MG63 (cell line): ENCODE results near the gene KIF4A. TPM values are rescaled to one million over a fixed set of nuclear protein-coding genes. Genes with fewer than 3 reads are reported as not detected.

Experiments
- DNase-seq: peaks from one replicate; pipeline ENCODE4 v3.0.0-alpha.2; 2020
- H3K27me3 ChIP-seq: fragments of 250-450 bp; sonication (Bioruptor Pico); 2 replicates; pipeline ENCODE4 v1.5.1; 2020; ENCODE audit warnings: mild to moderate bottlenecking, moderate library complexity
- H3K36me3 ChIP-seq: fragments of 250-450 bp; sonication (Bioruptor Pico); 2 replicates; pipeline ENCODE4 v1.5.1; 2020; ENCODE audit warnings: mild to moderate bottlenecking, moderate library complexity
- H3K4me3 ChIP-seq: fragments of 250-450 bp; sonication (Bioruptor Pico); 2 replicates; pipeline ENCODE4 v1.5.1; 2020; ENCODE audit warnings: mild to moderate bottlenecking, moderate library complexity
- H3K9me3 ChIP-seq: fragments of 250-450 bp; sonication (Bioruptor Pico); 2 replicates; pipeline ENCODE4 v1.5.1; 2020; ENCODE audit warnings: mild to moderate bottlenecking, moderate library complexity
- total RNA-seq: library from RNA; depleted of rRNA; stranded (reverse); fragments of >200 nt; shearing (Covaris generic); gene quantifications from 2 replicates; pipeline ENCODE4 v1.2.3, GENCODE V29; 2014; ENCODE audit warnings: low replicate concordance

KIF4A gene
- total RNA-seq, 1 experiment from 2014 or later: 26.6 TPM

DNA sequence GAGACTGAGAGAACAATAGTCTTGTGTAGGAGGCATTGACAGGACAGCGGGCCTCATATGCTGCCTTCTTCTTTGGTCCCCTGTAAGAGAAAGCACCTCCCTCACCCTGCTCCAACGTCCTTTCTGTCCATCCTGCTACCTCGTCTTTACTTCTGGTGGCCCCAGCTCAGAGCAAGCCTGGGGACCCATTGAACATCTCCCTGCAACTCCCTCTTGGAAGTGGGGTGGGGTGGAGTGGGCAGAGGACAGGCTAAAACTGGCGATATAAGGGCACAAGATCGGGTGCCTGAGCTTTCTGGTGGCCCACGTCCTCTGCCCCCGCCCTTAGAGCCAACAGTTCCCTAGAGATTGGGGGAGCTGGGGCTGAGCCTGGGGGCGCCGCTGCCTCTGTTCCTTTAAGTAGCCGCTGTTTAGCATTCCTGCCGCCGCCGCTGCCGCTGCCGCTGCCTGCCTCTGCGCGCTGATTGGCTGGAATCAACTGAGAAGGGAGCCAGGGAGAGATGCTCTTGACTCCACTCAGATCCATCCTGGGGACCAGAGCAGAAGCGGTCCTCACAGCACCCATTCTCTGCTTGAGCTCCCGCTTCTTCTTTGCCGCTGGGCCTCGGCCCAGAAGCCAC, 154.5 kb downstream of the KIF4A start, which contains the start of gene DLG3:
TSS of gene DLG3 (plus strand) at position 510 of the 620 bp plus-strand sequence. CDS start 367 bp downstream, outside the sequence.
- H3K4me3 ChIP-seq: no peak within 1 kb of the TSS

DNA sequence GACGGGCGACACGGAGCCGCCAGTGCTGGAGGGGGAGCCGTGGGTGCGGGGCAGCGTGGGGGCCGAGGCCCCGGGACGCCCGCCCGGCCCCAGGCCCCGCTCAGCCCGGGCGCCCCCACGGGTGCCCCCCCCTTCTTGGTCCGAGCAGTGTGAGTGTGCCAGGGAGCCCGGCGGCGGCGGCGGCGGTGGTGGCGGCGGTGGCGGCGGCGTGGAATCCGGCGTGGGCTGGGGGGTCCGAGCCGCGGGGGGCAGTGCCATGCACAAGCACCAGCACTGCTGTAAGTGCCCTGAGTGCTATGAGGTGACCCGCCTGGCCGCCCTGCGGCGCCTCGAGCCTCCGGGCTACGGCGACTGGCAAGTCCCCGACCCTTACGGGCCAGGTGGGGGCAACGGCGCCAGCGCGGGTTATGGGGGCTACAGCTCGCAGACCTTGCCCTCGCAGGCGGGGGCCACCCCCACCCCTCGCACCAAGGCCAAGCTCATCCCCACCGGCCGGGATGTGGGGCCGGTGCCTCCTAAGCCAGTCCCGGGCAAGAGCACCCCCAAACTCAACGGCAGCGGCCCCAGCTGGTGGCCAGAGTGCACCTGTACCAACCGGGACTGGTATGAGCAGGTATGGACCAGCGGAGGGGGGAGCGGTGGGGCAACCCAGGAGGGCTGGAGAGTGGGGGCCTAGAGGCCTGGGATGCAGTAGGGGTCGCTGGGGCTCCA, 155.2 kb downstream of the KIF4A start:
- DNase-seq: no peak
- H3K9me3 ChIP-seq: no peaks in the 10 kb centered on the region
- no peaks in the 10 kb centered on the region for H3K36me3 ChIP-seq
- H3K4me3 ChIP-seq: no peak overlapping the region
- peaks cover 4% of the 10 kb centered on the region; the same call in 1 of the 2 replicates for H3K27me3 ChIP-seq

More for the DNA sequence above, 154.5 kb downstream of the KIF4A start, which contains the start of gene DLG3:
- Histone ChIP-seq H3K27me3 (peaks cover 4% of the 10 kb centered on the region; the same call in 1 of the 2 replicates), H3K9me3 (no peaks in the 10 kb centered on the region), H3K36me3 (no peaks in the 10 kb centered on the region)
- DNase-seq: peak; percentile 42

DNA sequence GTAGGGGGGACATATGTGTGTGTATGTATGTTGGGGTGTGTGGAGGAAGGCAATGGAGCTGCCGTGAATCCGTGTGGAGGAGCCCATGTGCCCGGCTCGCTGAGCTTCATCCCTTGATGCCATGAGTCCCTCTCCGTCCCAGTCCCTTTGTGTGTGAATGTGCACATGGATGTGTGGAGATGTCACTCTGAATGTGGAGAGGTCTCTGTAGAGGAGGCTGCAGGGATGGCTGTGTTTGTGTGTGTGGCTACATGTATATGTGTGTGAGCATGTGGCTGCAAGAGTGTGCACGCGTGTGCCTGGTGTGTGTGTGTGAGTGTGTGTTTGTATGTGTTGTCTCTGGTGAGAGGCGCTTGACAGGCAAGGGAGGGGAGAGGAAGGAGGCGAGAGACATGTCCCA, 156.0 kb downstream of the KIF4A start:
- Histone ChIP-seq H3K9me3 (no peaks in the 10 kb centered on the region), H3K36me3 (no peaks in the 10 kb centered on the region), H3K4me3 (no peak overlapping the region), H3K27me3 (peaks cover 4% of the 10 kb centered on the region; the same call in 1 of the 2 replicates)
- DNase-seq: no peak

DNA sequence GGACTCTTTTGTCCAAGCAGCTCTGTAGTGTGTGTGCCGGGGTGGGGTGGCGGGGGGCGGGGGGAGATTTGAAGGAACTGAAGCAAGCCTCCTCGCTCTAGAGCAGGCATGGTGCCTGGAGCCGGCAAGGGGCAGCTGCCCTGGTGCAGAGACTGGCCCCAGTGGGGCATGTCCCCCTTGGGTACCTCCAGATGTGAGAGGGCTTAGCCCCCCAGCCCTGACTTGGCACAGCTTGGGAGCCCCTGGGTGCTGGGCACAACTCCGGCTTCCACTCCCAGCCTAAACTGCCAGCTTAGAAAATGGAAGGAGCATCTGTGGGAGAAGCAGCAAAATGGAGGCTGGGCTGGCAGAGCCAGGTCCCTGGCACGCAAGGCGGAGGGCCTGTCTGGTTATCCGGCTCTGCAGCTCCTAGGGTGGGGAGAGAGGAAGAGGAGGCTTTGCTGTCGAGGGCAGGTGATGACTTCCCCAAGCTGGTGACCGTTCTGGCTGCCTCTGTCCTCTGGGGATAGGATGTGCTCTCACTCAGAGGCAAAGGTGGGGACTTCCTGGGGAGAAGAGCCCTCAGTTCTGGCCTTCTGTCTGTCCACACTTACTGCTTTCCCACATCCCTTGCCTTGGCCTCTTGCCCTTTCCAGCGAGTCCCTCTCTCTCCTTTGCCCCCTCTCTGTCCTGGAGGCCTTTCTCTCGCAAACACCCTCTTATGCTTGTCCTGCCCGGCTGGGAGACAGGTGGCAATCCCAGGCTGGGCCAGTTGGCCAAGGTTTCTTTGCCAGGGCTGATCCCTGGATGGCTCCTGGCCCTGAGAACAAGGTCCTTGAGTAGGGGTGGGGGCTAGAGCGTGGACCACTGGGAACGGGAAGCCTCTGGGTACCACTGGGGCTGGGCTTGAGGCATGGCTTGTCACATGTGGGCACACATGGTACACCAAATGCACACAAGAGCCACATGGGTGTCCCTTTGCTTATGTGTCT, 156.8 kb downstream of the KIF4A start:
- no peaks in the 10 kb centered on the region for H3K9me3 ChIP-seq
- H3K4me3 ChIP-seq: no peak overlapping the region
- H3K27me3 ChIP-seq: peaks cover 4% of the 10 kb centered on the region; the same call in 1 of the 2 replicates
- DNase-seq: no peak
- H3K36me3 ChIP-seq: no peaks in the 10 kb centered on the region

DNA sequence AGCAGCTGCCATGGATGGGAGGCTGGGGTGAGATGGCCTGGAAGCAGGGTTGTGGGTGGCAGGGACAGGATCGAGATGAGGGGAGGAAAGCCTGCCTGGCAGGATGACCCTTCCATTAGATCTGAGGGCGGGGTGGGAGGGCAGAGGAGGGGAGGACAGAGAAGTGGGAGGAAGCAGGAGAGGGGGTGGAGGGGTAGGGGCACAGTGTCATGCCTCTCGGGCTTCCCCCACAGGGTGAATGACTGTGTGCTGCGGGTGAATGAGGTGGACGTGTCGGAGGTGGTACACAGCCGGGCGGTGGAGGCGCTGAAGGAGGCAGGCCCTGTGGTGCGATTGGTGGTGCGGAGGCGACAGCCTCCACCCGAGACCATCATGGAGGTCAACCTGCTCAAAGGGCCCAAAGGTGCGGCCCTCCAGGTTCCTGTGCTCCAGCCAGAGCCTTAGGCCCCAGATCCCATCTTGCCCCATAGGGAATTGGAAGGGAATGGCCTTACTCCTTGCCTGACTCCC, 159.6 kb downstream of the KIF4A start:
- H3K4me3 ChIP-seq: no peak overlapping the region
- peaks cover 4% of the 10 kb centered on the region; the same call in 1 of the 2 replicates for H3K27me3 ChIP-seq
- no peaks in the 10 kb centered on the region for H3K9me3 ChIP-seq
- DNase-seq: no peak
- H3K36me3 ChIP-seq: no peaks in the 10 kb centered on the region

DNA sequence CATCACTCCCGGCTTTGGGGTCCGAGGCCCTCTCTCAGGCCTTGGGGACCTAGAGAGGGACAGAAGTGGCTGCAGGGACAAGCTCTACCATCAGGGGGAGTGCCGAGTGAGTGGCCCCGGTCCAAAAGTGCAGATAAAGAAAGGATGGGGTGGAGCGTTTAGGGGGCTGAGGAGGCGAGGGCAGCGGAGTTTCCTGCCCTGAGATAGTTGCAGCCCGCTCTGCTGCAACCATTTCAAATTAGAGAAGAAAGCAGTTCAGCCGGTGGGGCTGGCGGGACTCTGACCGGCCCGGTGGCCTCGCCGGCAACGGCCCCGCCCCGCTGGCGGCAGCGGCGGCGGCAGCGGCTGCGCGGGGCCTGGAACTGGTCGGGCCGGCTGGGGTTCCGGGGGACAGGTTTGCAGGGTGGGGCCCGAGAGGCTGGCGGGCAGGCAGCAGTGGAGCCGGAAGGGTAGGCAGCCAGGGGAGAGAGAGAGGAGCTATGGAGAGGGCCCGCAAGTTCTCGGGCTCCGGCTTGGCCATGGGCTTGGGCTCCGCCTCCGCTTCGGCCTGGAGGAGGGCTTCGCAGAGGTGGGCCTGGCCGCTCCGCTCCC, 162.3 kb downstream of the KIF4A start:
- DNase-seq: peak; percentile 32
- H3K4me3 ChIP-seq: peak overlapping the region; percentile 41
- H3K27me3 ChIP-seq: no peaks in the 10 kb centered on the region
- no peaks in the 10 kb centered on the region for H3K9me3 ChIP-seq
- no peaks in the 10 kb centered on the region for H3K36me3 ChIP-seq

DNA sequence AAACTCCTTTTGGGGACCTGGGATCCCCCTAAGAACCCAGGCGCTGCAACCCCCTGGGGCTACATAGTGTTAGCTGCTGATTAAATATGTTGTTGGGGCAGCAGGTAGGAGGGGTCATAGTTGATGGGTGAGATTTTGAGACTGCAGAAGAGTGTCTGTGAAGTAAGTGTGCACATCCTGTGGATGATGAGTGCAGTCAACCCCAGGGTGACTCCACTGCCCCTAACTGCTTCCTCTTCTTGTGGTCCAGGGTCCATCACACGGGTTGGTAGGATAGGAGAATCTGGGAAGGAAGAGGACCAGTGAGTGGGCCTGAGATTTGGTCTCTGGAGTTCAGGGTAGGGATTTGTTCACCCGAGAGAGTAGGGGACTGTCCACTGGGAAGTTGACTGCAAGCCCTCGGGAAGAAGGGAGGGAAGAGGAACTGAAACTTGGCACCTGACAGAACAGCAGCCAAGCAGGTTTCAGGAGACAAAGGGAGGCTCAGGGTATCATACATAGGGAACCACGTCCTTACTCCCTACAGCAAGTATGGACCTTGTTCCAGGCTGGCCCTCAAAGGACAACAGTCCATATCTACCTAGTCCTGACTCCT, 163.2 kb downstream of the KIF4A start:
- DNase-seq: no peak
- no peak overlapping the region for H3K4me3 ChIP-seq
- H3K27me3 ChIP-seq: no peaks in the 10 kb centered on the region
- no peaks in the 10 kb centered on the region for H3K9me3 ChIP-seq
- no peaks in the 10 kb centered on the region for H3K36me3 ChIP-seq

DNA sequence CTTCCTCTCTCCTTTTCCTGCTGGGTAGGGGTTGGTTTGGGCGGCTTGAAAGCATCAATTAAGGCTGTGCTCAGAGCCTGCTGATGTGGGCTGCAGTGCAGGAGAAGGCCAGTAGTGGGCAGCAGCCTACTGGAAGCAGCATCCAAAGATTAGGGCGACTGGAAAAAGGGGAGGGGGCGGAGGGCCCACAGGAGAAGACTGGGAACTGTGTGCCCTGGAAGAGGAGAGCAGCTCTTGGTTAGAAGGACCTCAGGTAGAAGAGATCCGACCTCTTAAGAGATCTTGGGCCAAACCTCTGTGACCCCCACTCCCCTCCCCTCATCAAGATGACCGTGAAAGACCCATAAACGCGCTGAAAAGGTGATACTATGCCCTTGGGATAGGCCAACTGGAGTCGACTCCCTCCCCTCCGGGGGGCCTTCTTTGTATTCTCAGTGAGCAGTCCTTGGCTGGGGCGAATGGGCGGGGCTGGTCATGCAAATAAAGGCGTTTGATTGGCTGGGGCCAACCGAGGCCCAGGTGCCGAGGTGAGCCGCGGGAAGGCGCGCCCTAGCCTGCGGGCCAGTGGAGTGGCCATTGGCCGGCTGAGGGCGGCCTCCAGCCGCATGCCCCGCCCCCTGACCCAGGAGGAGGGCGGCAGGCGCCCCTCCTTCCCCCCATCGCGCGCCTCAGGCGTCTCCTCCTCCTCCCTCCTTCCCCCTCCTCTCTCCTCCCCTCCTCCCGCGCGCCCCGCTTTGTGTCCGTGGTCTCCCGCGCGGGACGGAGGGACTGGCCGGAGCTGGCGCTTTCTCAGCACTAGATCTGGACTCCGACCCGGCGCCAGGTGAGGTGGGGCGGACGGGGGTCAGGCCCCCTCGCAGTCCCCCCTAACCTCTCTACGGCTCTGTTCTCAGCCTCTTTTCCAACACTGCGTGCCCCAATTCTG, 164.8 kb downstream of the KIF4A start:
- H3K9me3 ChIP-seq: no peaks in the 10 kb centered on the region
- DNase-seq: no peak

DNA sequence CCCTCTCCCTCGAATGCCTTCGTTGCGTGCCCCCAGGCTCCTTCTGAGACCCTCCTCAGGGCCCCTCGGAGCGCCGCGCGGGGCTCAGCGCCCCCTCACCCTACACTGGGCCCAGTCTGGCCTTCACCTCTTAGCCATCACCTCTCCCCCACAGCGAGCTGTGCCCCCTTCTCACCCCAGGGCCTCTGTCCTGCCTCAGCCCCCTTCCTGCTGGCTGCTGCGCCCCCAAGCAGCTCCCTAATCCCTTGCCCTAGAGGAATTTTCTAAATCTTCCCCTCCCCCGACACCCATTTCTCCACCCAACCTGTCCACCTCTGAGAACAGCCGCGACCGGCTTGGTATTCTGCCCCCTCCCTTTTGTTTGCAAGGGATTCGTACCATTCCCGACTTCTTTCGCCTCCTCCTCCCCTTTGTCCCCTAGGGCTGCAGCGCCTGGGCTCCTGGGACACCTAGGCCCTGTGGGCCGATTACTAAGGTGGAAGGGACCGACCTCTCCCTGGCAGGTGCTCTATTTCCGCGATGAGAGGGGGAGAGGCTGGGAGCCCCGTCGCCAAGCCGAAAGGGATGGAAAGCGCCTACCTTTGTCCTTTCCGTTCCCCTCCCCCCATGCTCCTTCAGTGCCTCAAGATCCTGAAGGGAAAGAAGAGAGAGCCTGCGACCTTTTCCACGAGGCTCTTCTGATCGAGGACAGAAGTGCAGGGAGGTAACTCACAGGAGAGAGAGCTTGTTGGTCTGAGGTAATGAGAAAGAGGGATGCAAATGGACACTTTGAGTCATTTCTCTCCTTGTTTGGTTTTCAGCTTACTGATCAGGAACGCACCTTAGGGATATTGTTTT, 165.7 kb downstream of the KIF4A start:
- H3K36me3 ChIP-seq: no peaks in the 10 kb centered on the region
- no peak overlapping the region for H3K4me3 ChIP-seq
- H3K9me3 ChIP-seq: no peaks in the 10 kb centered on the region
- H3K27me3 ChIP-seq: no peaks in the 10 kb centered on the region
- DNase-seq: no peak

More for the DNA sequence above, 164.8 kb downstream of the KIF4A start:
- Histone ChIP-seq H3K4me3 (no peak overlapping the region), H3K27me3 (no peaks in the 10 kb centered on the region), H3K36me3 (no peaks in the 10 kb centered on the region)

DNA sequence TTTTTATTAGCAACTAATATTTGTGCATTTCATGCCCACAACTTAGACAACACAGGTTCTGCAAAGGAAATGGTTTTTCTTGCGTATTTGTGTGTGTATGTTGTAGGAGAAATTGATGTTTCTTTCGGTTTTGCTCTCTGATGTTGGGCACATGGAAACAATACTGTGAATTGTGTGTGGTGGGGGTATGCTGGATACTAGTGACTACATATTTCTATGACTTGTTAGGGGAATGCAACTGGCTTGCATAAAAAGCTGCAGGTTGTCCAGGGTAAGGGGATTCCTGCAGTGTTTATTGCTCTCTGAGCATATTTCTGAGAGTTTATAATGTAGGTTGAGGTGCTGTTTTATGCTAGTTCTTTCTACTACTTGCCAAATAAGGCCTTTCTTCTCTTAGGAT, 166.4 kb downstream of the KIF4A start:
- no peak overlapping the region for H3K4me3 ChIP-seq
- no peaks in the 10 kb centered on the region for H3K27me3 ChIP-seq
- no peak for DNase-seq
- no peaks in the 10 kb centered on the region for H3K36me3 ChIP-seq
- H3K9me3 ChIP-seq: no peaks in the 10 kb centered on the region

DNA sequence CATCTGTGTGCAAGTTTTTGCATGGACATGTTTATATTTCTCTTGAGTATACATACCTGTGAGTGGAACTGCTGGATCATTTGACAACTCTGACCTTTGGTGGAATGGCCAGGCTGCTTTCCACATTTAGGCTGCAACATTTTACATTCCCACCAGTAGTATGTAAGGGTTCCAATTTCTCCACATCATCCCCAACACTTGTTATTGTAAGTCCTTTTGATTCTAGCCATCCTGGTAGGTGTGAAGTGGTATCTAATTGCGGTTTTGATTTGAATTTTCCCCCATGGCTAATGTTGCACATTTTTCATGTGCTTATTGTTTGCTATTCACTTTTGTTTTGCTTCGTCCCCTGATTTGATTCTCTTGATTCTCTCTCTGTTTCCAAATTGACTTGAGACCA, 171.1 kb downstream of the KIF4A start:
- Histone ChIP-seq H3K4me3 (no peak overlapping the region), H3K9me3 (no peaks in the 10 kb centered on the region), H3K27me3 (no peaks in the 10 kb centered on the region), H3K36me3 (no peaks in the 10 kb centered on the region)
- no peak for DNase-seq

DNA sequence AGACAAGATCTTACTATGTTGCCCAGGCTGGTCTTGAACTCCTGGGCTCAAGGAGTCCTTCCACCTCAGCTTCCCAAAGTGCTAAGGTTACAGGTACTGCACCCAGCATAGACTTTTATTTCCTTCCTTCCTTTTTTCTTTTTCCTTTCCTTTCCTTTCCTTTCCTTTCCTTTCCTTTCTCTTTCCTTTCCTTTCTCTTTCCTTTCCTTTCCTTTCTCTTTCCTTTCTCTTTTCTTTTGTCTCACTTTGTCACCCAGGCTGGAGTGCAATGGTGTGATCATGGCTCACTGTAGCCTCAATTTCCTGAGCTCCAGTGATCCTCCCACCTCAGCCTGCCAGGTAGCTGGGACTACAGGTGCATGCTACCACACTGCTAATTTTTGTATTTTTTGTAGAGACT, 174.1 kb downstream of the KIF4A start:
- DNase-seq: no peak
- Histone ChIP-seq H3K4me3 (no peak overlapping the region), H3K9me3 (no peaks in the 10 kb centered on the region), H3K36me3 (no peaks in the 10 kb centered on the region), H3K27me3 (no peaks in the 10 kb centered on the region)

DNA sequence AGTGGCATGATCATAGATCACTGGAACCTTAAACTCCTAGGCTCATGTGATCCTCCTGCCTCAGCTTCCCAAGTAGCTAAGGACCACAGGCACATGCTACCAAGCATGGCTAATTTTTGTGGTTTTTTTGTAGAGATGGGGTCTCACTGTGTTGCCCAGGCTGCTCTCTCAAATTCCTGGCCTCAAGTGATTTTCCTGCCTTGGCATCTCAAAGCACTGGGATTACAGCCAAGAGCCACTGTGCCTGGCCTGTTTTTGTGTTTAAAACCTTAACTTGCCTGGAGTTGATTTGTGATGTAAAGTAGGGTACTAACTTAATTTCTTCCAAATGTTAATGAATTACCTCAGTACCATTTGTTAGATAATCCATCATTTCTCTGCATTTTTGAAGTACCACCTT, 177.1 kb downstream of the KIF4A start:
- no peaks in the 10 kb centered on the region for H3K27me3 ChIP-seq
- H3K4me3 ChIP-seq: no peak overlapping the region
- H3K36me3 ChIP-seq: no peaks in the 10 kb centered on the region
- DNase-seq: no peak
- no peaks in the 10 kb centered on the region for H3K9me3 ChIP-seq

DNA sequence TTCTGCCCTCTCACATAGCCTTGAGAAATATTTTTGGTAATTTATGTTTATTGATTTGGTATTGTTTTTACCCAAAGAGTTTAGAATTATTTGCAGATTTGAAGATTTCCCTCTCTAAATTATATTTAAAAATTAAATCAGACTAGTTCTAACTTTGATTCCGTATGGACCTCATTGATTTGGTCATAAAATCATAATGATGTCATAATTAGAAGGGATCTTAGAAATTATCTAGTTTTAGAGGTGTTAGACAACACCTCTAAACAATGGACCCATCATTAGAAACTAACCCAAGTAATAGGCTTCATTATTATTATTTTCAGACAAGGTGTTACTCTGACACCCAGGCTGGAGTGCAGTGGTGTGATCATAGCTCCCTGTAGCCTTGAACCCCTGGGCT, 178.8 kb downstream of the KIF4A start:
- DNase-seq: no peak
- no peaks in the 10 kb centered on the region for H3K9me3 ChIP-seq
- H3K36me3 ChIP-seq: no peaks in the 10 kb centered on the region
- H3K4me3 ChIP-seq: no peak overlapping the region
- no peaks in the 10 kb centered on the region for H3K27me3 ChIP-seq
